ENCODE data around the gene MARCHF10. TPM values are rescaled to one million over a fixed set of nuclear protein-coding genes. Genes with fewer than 3 reads are reported as not detected.

MARCHF10 gene
- total and polyA plus RNA-seq, 9 of the 15 experiments (the other 6 are each of a cell fraction or from before 2014, with no cell fraction given): not detected

- no peak overlapping the region for H2AFZ ChIP-seq (ENCODE audit: low read depth, low read length)
- no peak overlapping the region for H3K9ac ChIP-seq (ENCODE audit: insufficient read depth in 1 of 2, low read depth in 2 of 2, low read length in 2 of 2)
- intact Hi-C loops (cut with micrococcal nuclease) (no loop called here), in situ Hi-C loops (cut with MboI) (loop anchor here (25.0 kb wide), 1 partner anchor 255 kb away; the partner anchor contains the start of gene TANC2)
- ChIA-PET POLR2A (interaction anchor here (0.6 kb wide), 1 partner anchor 1035 kb away, joined by 3 read pairs; no protein-coding TSS in a partner anchor), CTCF (ENCODE audit: low intra/inter-chr PET ratio) (no interaction called here)
- peaks cover 4 to 17% of the 10 kb centered on the region in 2 experiments; a peak in 4 of 5 replicates for H3K4me1 ChIP-seq (replicated peaks in 1 of 2; ENCODE audit: control insufficient read depth in 2 of 2, insufficient read depth in 2 of 2, low read length in 2 of 2)
- peaks cover 6% of the 10 kb centered on the region; the same call in 1 of the 2 replicates for H3K9me3 ChIP-seq (replicated peaks; ENCODE audit: control insufficient read depth, insufficient read depth, low read depth, low read length)
- H4K20me1 ChIP-seq (replicated peaks; ENCODE audit: control insufficient read depth, insufficient read depth, low read length): no peaks in the 10 kb centered on the region
- no peak for FAIRE-seq
- H3K4me3 ChIP-seq: no peak overlapping the region
- no TSS peak for BruUV-seq (replicated peaks)
- no peaks in the 10 kb centered on the region for H3K36me3 ChIP-seq (ENCODE audit: control insufficient read depth, insufficient read depth, low read length)
- TF ChIP-seq ZBTB11 (CRISPR knock-in tag; IDR thresholded peaks at IDR 0.05) (peak in 1 of 3 experiments; percentile 33; a peak in 1 of 6 replicates), MBD2 (IDR thresholded peaks at IDR 0.05; ENCODE audit: borderline replicate concordance, low read depth) (no peak)
- no peak overlapping the region for H3K27ac ChIP-seq (ENCODE audit: extremely low read depth, low read depth, low read length)
- no peak for ATAC-seq
- H3K27me3 ChIP-seq (ENCODE audit: control insufficient read depth in 2 of 2, insufficient read depth in 2 of 2, low read length in 2 of 2): peaks cover 16 to 49% of the 10 kb centered on the region in 2 experiments
- DNase-seq (ENCODE audit: extremely low read depth in 1 of 4, low spot score in 3 of 4): no peak
- no peak overlapping the region for H3K4me2 ChIP-seq (ENCODE audit: insufficient read depth, low read length)
- H3K79me2 ChIP-seq (ENCODE audit: control insufficient read depth, insufficient read depth, low read length): no peaks in the 10 kb centered on the region
- WGBS (ENCODE audit: insufficient coverage, low coverage, missing lambda C conversion rate): 12% methylated on average over 20 of the region's 20 CpGs
- H3K9me1 ChIP-seq (ENCODE audit: control insufficient read depth, insufficient read depth, low read length): no peaks in the 10 kb centered on the region
These were observed 101.3 kb downstream of the MARCHF10 start for GRCh38 chr17:62706598-62707424.

Measured in K562 (cell line).